ENCODE measurements around the gene CCNC.

- no peak for TF ChIP-seq CTCF (optimal IDR thresholded peaks at IDR 0.05 in 1 of 3, IDR thresholded peaks at IDR 0.05 in 1 of 3, conservative IDR thresholded peaks at IDR 0.05 in 1 of 3; ENCODE audit: extremely low read depth in 1 of 3, insufficient read depth in 2 of 3, low read length in 3 of 3)
- TF ChIP-seq EZH2 (IDR thresholded peaks at IDR 0.05; ENCODE audit: low read length), result no peak
Observed at GRCh38 chr6:99530627-99531026, 37.8 kb downstream of the CCNC start.

Data from keratinocyte (primary cell).